ELR (cell line): ENCODE results near the gene ARHGEF7.

Experiments used
- DNase-seq: peaks from one replicate; pipeline ENCODE4 v3.0.0-alpha.2; 2015; ENCODE audit warnings: low read depth

ARHGEF7 gene

GRCh38 chr13:111225166-111225565 is 110.1 kb downstream of the ARHGEF7 start:
- no peak for DNase-seq

- DNase-seq = no peak
These were observed 110.9 kb downstream of the ARHGEF7 start for GRCh38 chr13:111225810-111226546.

DNA sequence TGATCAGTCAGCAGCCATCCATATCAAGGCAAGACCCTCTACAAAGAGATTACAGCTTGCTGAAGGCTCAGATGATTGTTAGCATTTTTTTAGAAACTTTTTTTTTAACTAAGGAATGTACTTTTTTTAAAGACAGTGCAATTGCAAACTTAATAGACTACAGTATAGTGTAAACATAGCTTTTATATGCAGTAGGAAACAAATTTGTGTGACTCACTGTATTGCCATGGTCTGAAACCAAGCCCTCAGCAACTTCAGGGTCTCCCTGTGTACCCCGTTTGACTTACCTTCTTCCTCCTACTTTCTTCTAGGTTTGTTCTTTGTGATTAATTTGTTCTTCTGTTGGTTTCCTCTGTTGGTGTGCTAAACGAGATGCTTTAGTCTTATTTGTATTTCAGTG is 112.3 kb downstream of the ARHGEF7 start:
- DNase-seq = no peak

- no peak for DNase-seq
These were observed 113.4 kb downstream of the ARHGEF7 start for GRCh38 chr13:111228262-111229144.

DNA sequence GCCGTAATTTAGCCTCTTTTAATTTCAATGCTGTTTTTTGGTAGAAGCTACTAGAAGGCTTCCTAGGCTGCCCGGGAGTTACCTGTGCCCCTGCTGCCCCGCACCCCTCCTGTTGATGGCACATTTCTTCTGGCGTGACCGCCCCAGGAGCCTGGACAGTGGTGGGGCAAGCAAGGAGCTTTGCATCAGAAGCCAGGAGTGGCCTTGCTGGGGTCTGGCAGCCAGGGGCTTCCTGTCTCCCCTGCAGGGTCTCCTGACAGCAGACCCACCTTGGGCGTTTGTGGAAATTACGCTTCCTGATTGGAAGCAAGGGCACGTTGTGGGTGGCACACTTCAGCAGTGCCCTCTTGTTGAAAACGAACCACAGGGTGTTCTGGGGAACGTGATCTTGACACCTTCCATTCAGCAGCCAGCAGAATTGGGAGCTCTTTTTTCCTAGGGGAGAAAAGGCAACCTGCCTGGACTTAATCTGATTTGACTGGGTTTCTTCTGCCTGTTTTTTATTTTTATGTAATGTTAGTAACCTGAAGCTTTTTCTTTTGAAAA is 115.3 kb downstream of the ARHGEF7 start:
- DNase-seq = no peak

DNA sequence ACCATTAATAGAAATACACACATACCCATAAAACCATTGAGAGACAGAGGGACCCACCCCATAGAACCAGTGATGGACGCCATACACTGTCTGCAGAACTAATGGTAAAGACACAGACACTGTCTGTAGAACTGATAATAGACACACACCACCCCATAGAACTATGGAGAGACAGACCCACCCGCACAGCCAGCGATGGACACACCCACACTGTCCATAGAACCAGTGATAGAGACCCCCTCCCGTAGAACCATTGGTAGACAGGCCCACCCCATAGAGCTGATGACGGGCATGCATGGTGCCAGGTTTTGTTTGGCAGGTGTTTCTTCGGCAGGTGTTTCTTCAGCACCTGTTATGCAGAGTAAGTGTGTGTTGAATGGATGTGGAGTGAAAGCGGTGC is 117.1 kb downstream of the ARHGEF7 start:
- no peak for DNase-seq

GRCh38 chr13:111233080-111233479 is 118.0 kb downstream of the ARHGEF7 start:
- no peak for DNase-seq

- no peak for DNase-seq
These were observed 124.9 kb downstream of the ARHGEF7 start for GRCh38 chr13:111239764-111240670.

- no peak for DNase-seq
These were observed 126.1 kb downstream of the ARHGEF7 start for GRCh38 chr13:111241006-111241755.

- DNase-seq = no peak
These were observed 126.8 kb downstream of the ARHGEF7 start for GRCh38 chr13:111241862-111242261.

GRCh38 chr13:111242585-111242984 is 127.5 kb downstream of the ARHGEF7 start:
- DNase-seq = no peak

- DNase-seq = no peak
These were observed 128.9 kb downstream of the ARHGEF7 start for GRCh38 chr13:111243981-111244380.

DNA sequence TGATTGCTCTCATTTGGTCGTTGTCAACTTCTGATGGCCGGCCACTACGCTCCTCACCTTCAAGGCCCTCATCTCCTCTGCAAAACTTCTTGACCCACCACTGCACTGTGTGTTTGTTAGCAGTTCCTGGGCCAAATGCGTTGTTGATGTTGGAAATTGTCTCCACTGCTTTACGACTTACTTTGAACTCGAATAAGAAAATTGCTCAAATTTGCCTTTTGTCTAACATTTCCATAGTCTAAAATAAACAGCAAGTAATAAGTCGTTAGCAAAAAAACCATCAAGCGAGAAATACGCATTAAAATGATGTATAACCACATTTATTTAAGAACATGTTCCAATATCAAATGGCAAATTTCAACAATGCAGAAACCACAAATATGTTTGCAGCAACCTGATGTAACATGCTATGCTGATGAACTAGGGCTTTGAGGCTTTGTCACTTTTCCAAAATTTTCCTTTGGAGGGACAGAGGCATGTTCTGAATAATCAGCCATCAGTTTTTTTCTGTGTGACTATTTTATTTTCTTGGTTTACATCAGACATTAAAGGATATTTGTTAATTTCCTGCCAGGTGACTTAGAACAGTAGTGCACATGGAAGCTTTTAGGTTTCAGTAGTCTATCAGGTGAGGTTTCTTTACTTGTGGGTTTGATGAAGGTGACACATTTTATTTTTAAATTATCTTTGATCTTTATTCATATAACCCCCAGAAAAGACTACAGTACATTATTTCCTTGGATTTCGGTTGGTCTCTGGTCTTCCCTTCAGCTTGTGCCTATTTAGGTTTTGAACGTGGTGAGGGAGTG is 130.7 kb downstream of the ARHGEF7 start:
- DNase-seq = no peak

- no peak for DNase-seq
These were observed 132.4 kb downstream of the ARHGEF7 start for GRCh38 chr13:111247552-111247951.

GRCh38 chr13:111248822-111249221 is 133.7 kb downstream of the ARHGEF7 start:
- no peak for DNase-seq

DNA sequence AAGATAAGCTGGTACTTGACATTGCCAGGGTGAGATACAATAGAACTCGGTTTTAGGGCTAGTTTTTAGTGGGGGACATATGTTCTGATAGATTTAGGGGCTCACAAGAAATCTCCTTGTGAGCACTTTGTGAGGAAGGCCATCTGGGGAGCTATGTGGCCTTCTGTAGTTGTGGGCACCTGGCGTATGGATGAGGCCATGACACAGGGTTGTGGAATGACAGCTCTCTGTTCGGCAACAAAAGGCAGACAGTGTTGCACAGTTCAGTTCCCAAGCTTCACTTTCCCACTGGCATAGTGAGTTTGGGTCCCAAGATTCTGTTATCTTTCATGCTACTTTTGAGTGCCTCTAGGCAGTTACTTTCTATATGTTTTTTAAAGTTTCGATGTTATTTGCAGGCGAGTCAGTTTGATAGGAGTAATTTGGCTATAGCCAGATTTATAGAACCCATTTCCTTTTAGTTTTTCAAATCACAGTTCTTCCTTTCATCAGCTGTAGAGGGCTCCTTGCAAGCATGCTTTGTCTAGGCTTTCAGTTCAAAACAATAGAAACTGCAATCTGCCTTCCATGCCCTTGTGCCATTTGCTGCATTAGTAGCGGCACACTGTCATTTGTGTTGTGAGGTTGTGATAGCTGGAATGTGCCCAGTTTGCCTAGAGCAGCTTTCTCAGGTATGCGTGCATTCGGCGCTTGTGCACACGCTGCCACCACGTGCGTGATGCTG is 134.7 kb downstream of the ARHGEF7 start:
- DNase-seq = no peak

GRCh38 chr13:111251646-111252445 is 136.7 kb downstream of the ARHGEF7 start:
- DNase-seq = peak; percentile 28

DNA sequence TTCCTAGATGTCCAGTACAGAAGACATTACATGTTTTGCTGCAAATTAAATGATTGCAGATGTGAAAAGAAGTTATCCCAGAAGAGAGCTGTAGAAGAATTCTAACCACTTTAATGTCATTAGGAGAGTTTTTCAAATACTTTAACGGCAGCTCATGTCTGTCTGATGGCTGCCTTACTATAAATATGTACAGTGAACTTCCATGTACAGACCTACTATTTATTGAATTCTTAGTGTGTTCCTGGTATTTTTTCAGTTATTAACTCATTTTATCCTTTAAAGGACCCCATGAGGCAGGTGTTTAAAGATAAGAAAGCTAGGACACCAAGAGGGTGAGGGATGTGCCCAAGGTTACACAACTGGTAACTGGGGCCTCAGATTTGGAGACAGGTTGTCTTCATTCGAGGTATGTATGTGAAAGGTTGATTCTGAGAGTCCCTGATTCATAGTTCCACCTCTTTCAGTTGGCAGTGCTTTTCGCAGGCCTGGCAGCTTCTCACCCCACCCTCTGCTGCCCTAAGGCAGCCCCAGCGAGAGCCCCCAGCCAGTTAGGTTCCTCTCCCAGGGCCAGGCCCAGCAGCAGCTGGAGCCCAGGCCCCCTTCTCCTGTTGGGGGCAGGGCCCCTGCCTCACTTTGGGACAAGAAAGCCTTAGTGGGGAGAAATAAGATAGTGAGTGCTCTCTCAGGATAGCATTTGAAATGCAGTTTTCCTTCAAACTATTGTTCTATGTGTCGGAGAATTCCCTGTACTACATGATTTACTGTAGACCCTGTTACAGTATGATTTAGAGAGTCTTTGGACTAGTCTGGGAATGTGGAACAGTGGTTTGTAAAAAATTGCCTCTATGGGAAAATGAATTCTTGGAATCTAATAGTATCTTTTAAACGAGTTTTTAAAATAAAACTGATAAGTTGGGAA is 137.6 kb downstream of the ARHGEF7 start:
- DNase-seq = no peak
